BLaER1 (cell line): ENCODE results near the gene NTNG1.

ENCODE experiments used
- H3K27ac ChIP-seq: shearing (Covaris generic); formaldehyde crosslinking; 2 replicates; pipeline ENCODE4 v1.8.1; 2022
- H3K27me3 ChIP-seq: shearing (Covaris generic); formaldehyde crosslinking; 2 replicates; pipeline ENCODE4 v1.8.1; 2022
- H3K36me3 ChIP-seq: shearing (Covaris generic); formaldehyde crosslinking; 2 replicates; pipeline ENCODE4 v1.8.1; 2022
- H3K4me1 ChIP-seq: shearing (Covaris generic); formaldehyde crosslinking; 2 replicates; pipeline ENCODE4 v1.8.1; 2022
- H3K4me2 ChIP-seq: shearing (Covaris generic); formaldehyde crosslinking; 2 replicates; pipeline ENCODE4 v1.8.1; 2022
- H3K4me3 ChIP-seq: shearing (Covaris generic); formaldehyde crosslinking; 2 replicates; pipeline ENCODE4 v1.8.1; 2022
- H3K9ac ChIP-seq: shearing (Covaris generic); formaldehyde crosslinking; 2 replicates; pipeline ENCODE4 v1.8.1; 2022
- H3K9me3 ChIP-seq: shearing (Covaris generic); formaldehyde crosslinking; 2 replicates; pipeline ENCODE4 v1.8.1; 2022
- H4K20me1 ChIP-seq: shearing (Covaris generic); formaldehyde crosslinking; 2 replicates; pipeline ENCODE4 v1.8.1; 2022
- Cebpa-rat ChIP-seq: shearing (Covaris generic); IDR thresholded peaks from 2 replicates; pipeline ENCODE4 v1.8.1; 2022

NTNG1 gene

DNA sequence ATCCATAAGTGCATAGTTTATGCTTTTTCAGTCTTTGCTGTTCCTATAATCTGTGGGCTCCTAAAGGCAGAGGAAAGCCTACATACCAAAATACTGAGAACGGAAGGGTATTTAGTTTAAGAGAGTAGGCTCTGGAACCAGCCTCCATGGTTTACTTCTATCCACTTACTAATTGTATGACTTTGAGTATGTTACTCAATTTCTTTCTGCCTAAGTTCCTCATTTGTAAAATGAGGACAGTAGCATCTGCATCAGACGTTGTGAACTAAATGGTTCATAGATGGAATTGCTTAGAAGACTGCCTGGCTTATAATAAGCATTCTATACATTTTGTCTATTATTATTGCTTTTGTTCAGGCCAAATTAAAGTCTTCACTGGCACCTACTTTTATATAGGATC is 111.0 kb downstream of the NTNG1 start:
- Histone ChIP-seq H3K9me3 (no peaks in the 10 kb centered on the region), H3K36me3 (no peaks in the 10 kb centered on the region), H3K4me3 (no peak overlapping the region), H3K4me1 (peaks cover 61% of the 10 kb centered on the region), H3K27me3 (no peaks in the 10 kb centered on the region), H3K4me2 (peak overlapping the region; percentile 64), H4K20me1 (no peaks in the 10 kb centered on the region), H3K9ac (no peak overlapping the region), H3K27ac (no peak overlapping the region)
- no peak for TF ChIP-seq Cebpa-rat

DNA sequence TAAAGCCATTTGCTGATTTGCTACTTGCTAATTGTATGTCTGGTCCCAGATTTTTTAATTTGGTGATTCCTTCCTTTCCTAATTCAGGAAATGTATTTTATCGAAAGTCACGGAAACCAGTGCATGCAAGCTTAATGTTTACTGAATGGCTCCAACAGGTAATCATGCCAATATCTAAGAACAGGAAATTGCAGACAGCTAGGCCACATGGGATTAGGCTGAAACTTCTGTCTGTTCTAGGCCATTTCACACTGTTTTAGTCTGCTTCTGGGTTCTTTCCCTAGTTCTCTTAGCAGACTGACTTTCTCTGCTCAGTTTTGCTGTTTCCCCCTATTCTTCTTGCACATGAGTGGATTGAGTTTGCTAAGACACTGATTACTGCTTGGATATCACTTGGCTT is 111.4 kb downstream of the NTNG1 start:
- H3K27ac ChIP-seq: peak overlapping the region; percentile 32; the same call in 1 of the 2 replicates
- peaks cover 57% of the 10 kb centered on the region for H3K4me1 ChIP-seq
- H3K4me3 ChIP-seq: no peak overlapping the region
- peak overlapping the region; percentile 64 for H3K4me2 ChIP-seq
- no peaks in the 10 kb centered on the region for H3K9me3 ChIP-seq
- no peaks in the 10 kb centered on the region for H3K27me3 ChIP-seq
- H3K9ac ChIP-seq: no peak overlapping the region
- H4K20me1 ChIP-seq: no peaks in the 10 kb centered on the region
- TF ChIP-seq Cebpa-rat: no peak
- H3K36me3 ChIP-seq: no peaks in the 10 kb centered on the region

DNA sequence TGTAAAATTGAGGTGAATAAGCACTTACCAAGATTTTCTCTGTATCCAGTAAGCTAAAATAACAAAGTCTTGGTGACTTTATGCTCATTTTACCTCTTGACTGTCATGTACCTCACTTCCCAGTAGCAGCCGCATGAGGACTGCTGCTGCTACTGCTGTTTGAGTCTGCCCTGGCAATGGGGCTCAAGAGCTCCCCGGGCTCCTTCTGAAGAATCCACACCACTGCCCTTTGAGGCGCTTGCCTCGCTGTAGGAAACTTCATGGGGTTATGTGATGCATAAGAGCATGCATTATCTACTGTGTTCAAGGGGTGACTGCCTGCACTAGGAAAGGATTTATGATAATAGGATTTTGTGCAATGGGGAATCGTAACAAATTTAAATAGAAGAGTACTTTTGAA is 113.5 kb downstream of the NTNG1 start:
- no peak for TF ChIP-seq Cebpa-rat
- Histone ChIP-seq H3K9ac (no peak overlapping the region), H3K27ac (no peak overlapping the region), H3K4me1 (peaks cover 54% of the 10 kb centered on the region), H4K20me1 (no peaks in the 10 kb centered on the region), H3K27me3 (no peaks in the 10 kb centered on the region), H3K9me3 (no peaks in the 10 kb centered on the region), H3K36me3 (no peaks in the 10 kb centered on the region), H3K4me3 (no peak overlapping the region), H3K4me2 (peak overlapping the region; percentile 35)

DNA sequence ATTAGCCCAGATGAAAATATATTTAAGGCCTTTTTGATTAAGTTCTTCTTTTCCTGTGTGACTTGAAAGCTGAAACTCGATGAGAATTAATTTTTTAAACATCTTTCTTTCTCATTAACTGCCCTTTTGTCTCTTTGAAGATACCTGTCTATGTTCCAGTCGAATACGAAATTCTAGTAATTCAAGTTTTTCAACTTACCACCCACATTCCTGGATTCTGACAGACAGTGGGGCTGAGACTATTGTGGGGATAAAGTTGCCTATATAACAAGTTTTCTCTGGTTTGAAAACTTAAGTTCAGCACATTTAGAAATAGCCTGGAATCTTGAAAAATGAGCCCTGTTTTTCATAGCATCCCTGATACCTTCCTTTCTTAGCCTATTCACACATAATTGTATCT is 114.6 kb downstream of the NTNG1 start:
- TF ChIP-seq Cebpa-rat: no peak
- Histone ChIP-seq H3K4me1 (peaks cover 42% of the 10 kb centered on the region), H3K36me3 (no peaks in the 10 kb centered on the region), H4K20me1 (no peaks in the 10 kb centered on the region), H3K4me3 (no peak overlapping the region), H3K4me2 (no peak overlapping the region), H3K9me3 (no peaks in the 10 kb centered on the region), H3K27ac (no peak overlapping the region), H3K9ac (no peak overlapping the region), H3K27me3 (no peaks in the 10 kb centered on the region)

DNA sequence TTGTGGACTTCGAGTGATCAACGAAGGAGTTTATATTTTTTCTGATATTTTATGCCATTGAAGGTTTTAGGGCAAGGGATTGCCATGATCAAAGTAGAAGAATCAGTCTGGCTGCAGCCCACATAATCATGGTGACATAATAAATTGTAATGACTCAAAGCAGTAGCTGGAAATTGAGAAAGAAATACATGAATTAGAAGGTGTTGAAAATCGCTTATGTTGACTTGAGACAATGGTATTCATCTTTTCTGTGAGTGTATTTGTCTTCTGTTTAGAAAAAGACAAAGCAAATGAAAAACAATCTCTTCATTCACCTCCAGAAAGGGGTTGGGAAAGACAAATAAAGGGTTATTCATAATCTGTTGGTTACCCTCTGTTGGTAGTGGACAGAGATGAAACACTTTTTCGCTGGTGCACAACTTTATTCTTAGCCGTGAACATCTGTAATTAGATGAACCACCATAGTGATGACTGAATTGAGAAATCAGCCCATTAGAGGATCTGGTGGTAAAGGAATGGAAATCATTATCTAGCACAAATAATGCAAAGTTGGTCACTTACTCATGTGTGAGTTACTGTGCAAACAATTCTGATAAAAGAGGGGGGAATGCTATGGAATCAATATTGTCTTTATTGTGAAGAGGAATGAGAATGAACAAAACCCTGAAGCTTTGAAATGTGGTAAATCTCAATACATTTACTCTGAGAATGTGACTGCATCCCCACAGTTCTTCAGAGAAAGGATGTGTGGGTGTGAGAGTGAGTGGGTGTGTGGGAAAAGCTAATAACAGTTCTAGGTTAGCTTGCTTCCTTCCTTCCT is 121.8 kb downstream of the NTNG1 start:
- H3K4me2 ChIP-seq: no peak overlapping the region
- no peak overlapping the region for H3K4me3 ChIP-seq
- TF ChIP-seq Cebpa-rat: no peak
- H4K20me1 ChIP-seq: no peaks in the 10 kb centered on the region
- H3K9me3 ChIP-seq: peaks cover 3% of the 10 kb centered on the region; the same call in 1 of the 2 replicates
- H3K4me1 ChIP-seq: 0 out of 2 replicates have a peak, but pooled peaks cover 7% of the 10 kb centered on the region
- no peak overlapping the region for H3K27ac ChIP-seq
- no peak overlapping the region for H3K9ac ChIP-seq
- H3K27me3 ChIP-seq: no peaks in the 10 kb centered on the region
- no peaks in the 10 kb centered on the region for H3K36me3 ChIP-seq

DNA sequence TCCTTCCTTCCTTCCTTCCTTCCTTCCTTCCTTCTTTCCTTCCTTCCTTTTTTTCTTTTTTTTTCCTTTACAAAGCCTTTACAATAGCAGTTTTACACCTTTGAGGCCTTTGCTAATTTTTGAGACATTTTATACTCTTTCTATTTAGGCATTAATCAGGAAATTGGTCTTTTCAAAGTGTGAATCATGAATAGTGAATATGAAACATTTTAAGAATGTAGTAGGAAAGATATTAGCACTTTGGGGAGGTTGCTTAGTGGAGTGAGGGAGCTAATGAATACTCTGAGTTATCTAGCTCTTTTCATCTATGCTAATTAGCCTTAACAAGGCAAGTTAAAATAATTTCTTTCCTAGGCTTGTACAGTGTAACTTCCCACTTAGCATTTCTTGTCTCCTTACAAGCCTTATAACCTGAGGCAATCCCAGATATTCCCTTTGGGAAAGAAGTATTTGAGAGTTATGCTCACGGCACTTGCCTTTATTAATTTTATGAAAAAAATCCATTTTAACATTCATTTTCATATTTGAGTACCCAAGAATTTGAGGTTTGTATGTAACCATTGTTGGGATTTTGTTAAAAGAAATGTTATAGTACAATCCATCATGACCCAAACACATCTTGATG is 122.6 kb downstream of the NTNG1 start:
- Histone ChIP-seq H3K9ac (no peak overlapping the region), H3K4me2 (no peak overlapping the region)

DNA sequence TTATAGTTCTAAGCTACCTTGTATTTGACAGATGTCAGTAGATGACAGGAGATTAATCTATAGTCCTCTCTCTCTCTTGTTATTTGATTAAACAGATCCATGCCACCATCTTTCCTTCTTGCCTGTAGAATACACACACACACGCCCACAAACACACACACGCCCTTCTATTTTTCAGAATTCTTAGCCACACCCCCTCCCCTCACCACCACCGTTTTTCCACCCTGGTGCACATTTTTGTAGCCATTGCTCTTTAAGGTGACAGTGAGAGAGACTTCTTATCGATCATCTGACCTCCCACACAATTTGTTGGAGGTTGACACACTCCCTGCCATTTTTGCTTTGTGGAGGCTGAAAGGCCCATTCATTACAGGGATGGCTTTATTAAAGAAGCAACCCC is 123.2 kb downstream of the NTNG1 start:
- 0 out of 2 replicates have a peak, but pooled peaks cover 7% of the 10 kb centered on the region for H3K4me1 ChIP-seq
- H3K9me3 ChIP-seq: peaks cover 3% of the 10 kb centered on the region; the same call in 1 of the 2 replicates
- no peak overlapping the region for H3K4me2 ChIP-seq
- no peak overlapping the region for H3K9ac ChIP-seq
- no peaks in the 10 kb centered on the region for H3K36me3 ChIP-seq
- TF ChIP-seq Cebpa-rat: no peak
- H3K27me3 ChIP-seq: no peaks in the 10 kb centered on the region
- no peaks in the 10 kb centered on the region for H4K20me1 ChIP-seq
- no peak overlapping the region for H3K27ac ChIP-seq
- no peak overlapping the region for H3K4me3 ChIP-seq

More for the DNA sequence above, 122.6 kb downstream of the NTNG1 start:
- Histone ChIP-seq H4K20me1 (no peaks in the 10 kb centered on the region), H3K27me3 (no peaks in the 10 kb centered on the region), H3K36me3 (no peaks in the 10 kb centered on the region), H3K4me3 (no peak overlapping the region), H3K9me3 (peaks cover 3% of the 10 kb centered on the region; the same call in 1 of the 2 replicates), H3K4me1 (0 out of 2 replicates have a peak, but pooled peaks cover 7% of the 10 kb centered on the region), H3K27ac (no peak overlapping the region)
- no peak for TF ChIP-seq Cebpa-rat

DNA sequence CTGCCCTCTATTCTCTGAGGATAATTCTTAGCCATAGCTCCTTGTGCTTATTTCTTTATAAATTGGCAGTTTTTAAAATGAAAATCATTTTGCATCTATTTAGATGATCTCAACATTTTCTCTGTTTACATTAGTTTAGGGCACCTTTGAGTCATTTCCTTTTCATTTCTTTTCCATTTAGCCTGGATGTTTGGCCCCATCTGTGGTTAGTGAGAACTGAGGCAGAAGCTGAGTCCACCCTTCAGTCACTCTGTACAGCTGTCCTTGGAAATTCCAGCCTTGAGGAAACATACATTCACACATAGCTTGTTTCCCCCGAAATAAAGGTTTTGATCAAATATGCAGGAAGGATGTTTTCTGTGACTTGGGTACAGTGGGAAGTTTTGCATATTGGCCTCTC is 123.7 kb downstream of the NTNG1 start:
- Histone ChIP-seq H3K9me3 (peaks cover 3% of the 10 kb centered on the region; the same call in 1 of the 2 replicates), H4K20me1 (no peaks in the 10 kb centered on the region), H3K27ac (no peak overlapping the region), H3K4me1 (0 out of 2 replicates have a peak, but pooled peaks cover 7% of the 10 kb centered on the region), H3K4me2 (no peak overlapping the region), H3K36me3 (no peaks in the 10 kb centered on the region), H3K27me3 (no peaks in the 10 kb centered on the region), H3K9ac (no peak overlapping the region), H3K4me3 (no peak overlapping the region)
- TF ChIP-seq Cebpa-rat: no peak

DNA sequence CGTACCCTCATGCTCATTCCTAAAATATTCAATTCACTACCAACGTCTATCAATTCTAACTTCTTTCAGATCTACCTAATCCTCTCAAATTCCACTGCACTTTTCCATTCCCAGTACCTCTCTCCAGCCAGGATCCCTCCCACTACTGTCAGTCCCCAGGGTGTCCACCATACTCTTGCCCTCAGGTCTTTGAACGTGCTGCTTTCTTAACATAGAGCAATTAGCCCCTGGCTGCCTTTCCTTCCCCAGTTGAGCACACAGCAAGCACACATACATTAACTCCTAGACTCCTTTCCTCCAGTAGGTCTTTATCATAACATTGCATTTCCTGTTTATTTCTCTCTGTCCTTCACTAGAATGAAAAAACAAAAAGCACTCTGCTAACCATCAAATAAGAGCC is 126.7 kb downstream of the NTNG1 start:
- no peak overlapping the region for H3K9ac ChIP-seq

DNA sequence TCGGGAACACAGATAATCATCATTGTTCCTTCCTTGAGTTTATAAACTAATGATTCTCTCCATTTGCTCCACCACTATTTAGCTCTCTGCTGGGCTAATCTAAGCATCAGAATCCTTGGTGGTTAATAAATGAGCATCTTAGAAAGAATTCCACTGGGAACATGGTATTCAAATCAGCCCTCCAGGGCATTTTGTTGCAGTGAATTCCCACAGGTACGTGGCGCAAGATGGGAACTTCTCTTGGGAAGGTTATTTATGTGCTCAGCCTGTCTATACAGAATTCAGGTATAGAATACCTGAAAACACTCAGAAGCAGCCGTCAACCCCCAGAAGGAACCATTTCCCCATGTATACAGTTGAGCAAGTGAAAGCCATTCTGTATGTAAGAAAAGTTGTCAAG is 131.5 kb downstream of the NTNG1 start:
- no peaks in the 10 kb centered on the region for H4K20me1 ChIP-seq
- H3K36me3 ChIP-seq: no peaks in the 10 kb centered on the region
- no peak overlapping the region for H3K4me2 ChIP-seq
- no peak overlapping the region for H3K27ac ChIP-seq
- no peaks in the 10 kb centered on the region for H3K9me3 ChIP-seq
- no peak overlapping the region for H3K9ac ChIP-seq
- TF ChIP-seq Cebpa-rat: no peak
- H3K4me3 ChIP-seq: no peak overlapping the region
- H3K27me3 ChIP-seq: no peaks in the 10 kb centered on the region
- H3K4me1 ChIP-seq: peaks cover 11% of the 10 kb centered on the region

More for the DNA sequence above, 126.7 kb downstream of the NTNG1 start:
- Histone ChIP-seq H3K4me3 (no peak overlapping the region), H3K9me3 (no peaks in the 10 kb centered on the region), H3K4me1 (peaks cover 11% of the 10 kb centered on the region), H3K4me2 (no peak overlapping the region), H3K27me3 (no peaks in the 10 kb centered on the region), H3K36me3 (no peaks in the 10 kb centered on the region), H3K27ac (no peak overlapping the region), H4K20me1 (no peaks in the 10 kb centered on the region)
- TF ChIP-seq Cebpa-rat: no peak
